Measurements from ENCODE around the gene ATP5MK. TPM values are rescaled to one million over a fixed set of nuclear protein-coding genes. Genes with fewer than 3 reads are reported as not detected.

Gene ATP5MK
- total and polyA plus RNA-seq, 2 of the 8 experiments (the other 6 are each of a cell fraction or from before 2014, with no cell fraction given): 280 to 312 TPM

GRCh38 chr10:103441206-103441605, 44.9 kb upstream of the ATP5MK start:
- no peak for TF ChIP-seq JUND (IDR thresholded peaks at IDR 0.05; ENCODE audit: low read length)
- TF ChIP-seq POU5F1 (IDR thresholded peaks at IDR 0.05; ENCODE audit: low read depth, low read length): no peak
- no peak for TF ChIP-seq GTF2F1 (IDR thresholded peaks at IDR 0.05; ENCODE audit: borderline replicate concordance, low read depth, low read length)
- no peak for TF ChIP-seq RAD21 (IDR thresholded peaks at IDR 0.05 in 1 of 2, conservative IDR thresholded peaks at IDR 0.05 in 1 of 2; ENCODE audit: low read depth in 2 of 2, low read length in 2 of 2)
- no peak for TF ChIP-seq BRCA1 (IDR thresholded peaks at IDR 0.05; ENCODE audit: low read depth, low read length)
- no peak for TF ChIP-seq TBP (IDR thresholded peaks at IDR 0.05; ENCODE audit: low read depth, low read length)
- TF ChIP-seq RFX5 (IDR thresholded peaks at IDR 0.05; ENCODE audit: borderline replicate concordance, low read depth, low read length): no peak
- no peak for TF ChIP-seq RNF2 (IDR thresholded peaks at IDR 0.05; ENCODE audit: borderline replicate concordance, low read depth, low read length, missing control alignments, poor library complexity, severe bottlenecking)
- H2AFZ ChIP-seq (ENCODE audit: low read length): no peak overlapping the region
- no peaks in the 10 kb centered on the region for H3K9me3 ChIP-seq (ENCODE audit: insufficient read depth in 2 of 2, low read depth in 1 of 2, low read length in 1 of 2)
- H3K23me2 ChIP-seq (ENCODE audit: low read depth, low read length): no peaks in the 10 kb centered on the region
- H3K23ac ChIP-seq (ENCODE audit: insufficient read length): no peak overlapping the region
- no peak overlapping the region for H2BK5ac ChIP-seq (ENCODE audit: low read depth, low read length)
- no peak overlapping the region for H3K4me2 ChIP-seq (ENCODE audit: insufficient read depth in 1 of 2, low read depth in 2 of 2, low read length in 2 of 2)
- no peaks in the 10 kb centered on the region; the same call in 1 of the 2 replicates for H3K79me1 ChIP-seq (ENCODE audit: low read depth, low read length)
- DNase-seq (ENCODE audit: low read depth in 1 of 2, low spot score in 2 of 2) (no peak), FAIRE-seq (no peak)
- WGBS, 2 experiments (ENCODE audit: extremely low coverage in 1 of 2, insufficient coverage in 1 of 2, insufficient read length in 1 of 2, insufficient replicate concordance in 2 of 2, low coverage in 1 of 2, low lambda C conversion rate in 2 of 2, missing lambda C conversion rate in 1 of 2): 98% methylated on average over 8 of the region's 8 CpGs; no CpG with 5 or more reads in 1 of the 2 experiments
- H3K79me2 ChIP-seq (ENCODE audit: control insufficient read depth in 1 of 2, insufficient read depth in 2 of 2, low read length in 2 of 2): no peaks in the 10 kb centered on the region
- H2BK20ac ChIP-seq (ENCODE audit: low read length): no peak overlapping the region
- no peak overlapping the region for H2BK12ac ChIP-seq (ENCODE audit: low read depth, low read length)
- no peaks in the 10 kb centered on the region for H3K27me3 ChIP-seq (replicated peaks in 1 of 4; ENCODE audit: control insufficient read depth in 3 of 4, extremely low read depth in 1 of 4, insufficient read depth in 3 of 4, low read length in 3 of 4)
- H4K8ac ChIP-seq (ENCODE audit: extremely low read depth, insufficient read depth, low read length): no peak overlapping the region
- H3K4me3 ChIP-seq (ENCODE audit: extremely low read depth in 1 of 4, insufficient read depth in 2 of 4, low read depth in 3 of 4, low read length in 4 of 4): no peak overlapping the region
- no peak overlapping the region for H4K91ac ChIP-seq (replicated peaks; ENCODE audit: insufficient read length, low read length)
- ChIA-PET POLR2A (ENCODE audit: partially characterized antibody) (interaction anchor here (0.9 to 2.3 kb wide), 6 partner anchors 11 to 45 kb away, joined by 3 to 7 read pairs (median 4); partner anchors contain the start of genes ATP5MK, CALHM2 and PDCD11), CTCF (ENCODE audit: partially characterized antibody) (interaction anchor here (1.2 to 4.3 kb wide), 4 partner anchors 11 to 123 kb away, joined by 3 to 21 read pairs (median 5); partner anchors contain the start of gene CALHM2)
- H3K4ac ChIP-seq (replicated peaks; ENCODE audit: insufficient read length, low read depth, low read length): no peak overlapping the region
- H3K56ac ChIP-seq (replicated peaks; ENCODE audit: insufficient read length, low read depth, low read length): no peak overlapping the region
- no peak overlapping the region for H2AK5ac ChIP-seq (ENCODE audit: low read depth, low read length)
- H3K14ac ChIP-seq (ENCODE audit: insufficient read length): no peak overlapping the region
- H3K9ac ChIP-seq (replicated peaks in 1 of 4; ENCODE audit: extremely low read depth in 1 of 4, low read depth in 3 of 4, low read length in 3 of 4): no peak overlapping the region
- no peak overlapping the region for H2BK15ac ChIP-seq (ENCODE audit: low read length)
- H3K27ac ChIP-seq (ENCODE audit: low read depth, low read length): no peak overlapping the region
- no peak overlapping the region for H4K5ac ChIP-seq (ENCODE audit: insufficient read length, low read depth, low read length)
- no peak overlapping the region for H3K18ac ChIP-seq (ENCODE audit: extremely low read depth, low read length)
- no peak overlapping the region for H2BK120ac ChIP-seq (replicated peaks; ENCODE audit: low read depth, low read length)
- H3K4me1 ChIP-seq (replicated peaks in 1 of 4; ENCODE audit: control insufficient read depth in 3 of 4, insufficient read depth in 4 of 4, low read length in 3 of 4): no peaks in the 10 kb centered on the region
- peaks cover 0 to 8% of the 10 kb centered on the region in 2 experiments for H4K20me1 ChIP-seq (replicated peaks in 1 of 2; ENCODE audit: control insufficient read depth in 1 of 2, insufficient read depth in 2 of 2, low read length in 2 of 2)
- peaks cover 40 to 93% (median 84%) of the 10 kb centered on the region in 4 experiments for H3K36me3 ChIP-seq (ENCODE audit: control insufficient read depth in 2 of 4, insufficient read depth in 4 of 4, low read length in 3 of 4)

Data from H1 (cell line).